Loucy (cell line): ENCODE results near the gene ARRB1.
"Not testable (repeated sequence)": the region's sequence is repeated elsewhere in the genome, so short reads cannot be mapped to it uniquely, and the experiment has no call there.

ENCODE experiments used
- H2AFZ ChIP-seq: fragments of 200-600 bp; sonication (generic); 2 replicates; pipeline ENCODE4 v1.6.0; 2016; ENCODE audit warnings: antibody characterized with exemption, mild to moderate bottlenecking, low read length, moderate library complexity
- H3F3A ChIP-seq: fragments of 200-600 bp; 2 replicates; pipeline ENCODE4 v1.6.0; 2016; ENCODE audit warnings: antibody characterized with exemption, low read depth, mild to moderate bottlenecking
- H3K27me3 ChIP-seq: fragments of 200-600 bp; sonication (generic); 2 replicates; pipeline ENCODE4 v1.6.1; 2014; ENCODE audit warnings: low read length, mild to moderate bottlenecking; ENCODE audit not compliant: insufficient read depth, poor library complexity, severe bottlenecking
- H3K36me3 ChIP-seq: fragments of 200-600 bp; sonication (generic); 2 replicates; pipeline ENCODE4 v1.6.1; 2016; ENCODE audit warnings: low read length; ENCODE audit not compliant: insufficient read depth
- H3K4me1 ChIP-seq: fragments of 200-600 bp; sonication (generic); 2 replicates; pipeline ENCODE4 v1.5.1; 2014; ENCODE audit warnings: low read length, mild to moderate bottlenecking; ENCODE audit not compliant: insufficient read depth, poor library complexity, severe bottlenecking
- H3K4me2 ChIP-seq: fragments of 200-600 bp; sonication (generic); 2 replicates; pipeline ENCODE4 v1.6.0; 2014; ENCODE audit warnings: antibody characterized with exemption, low read length, low read depth, mild to moderate bottlenecking; ENCODE audit not compliant: poor library complexity, severe bottlenecking
- H3K4me3 ChIP-seq: fragments of 200-600 bp; sonication (generic); 2 replicates; pipeline ENCODE4 v1.5.1; 2014; ENCODE audit warnings: low read length, mild to moderate bottlenecking, mixed read lengths; ENCODE audit not compliant: poor library complexity, severe bottlenecking
- H3K79me2 ChIP-seq: fragments of 200-600 bp; sonication (generic); 2 replicates; pipeline ENCODE4 v1.6.1; 2014; ENCODE audit warnings: low read length; ENCODE audit not compliant: insufficient read depth
- H3K9ac ChIP-seq: fragments of 200-600 bp; sonication (generic); 2 replicates; pipeline ENCODE4 v1.6.0; 2014; ENCODE audit warnings: mild to moderate bottlenecking, low read depth, low read length, moderate library complexity; ENCODE audit not compliant: poor library complexity, severe bottlenecking
- H3K9me2 ChIP-seq: fragments of 200-600 bp; sonication (generic); replicated peaks from 2 replicates; pipeline ENCODE4 v1.6.1; 2016; ENCODE audit warnings: low read depth, low read length, mixed read lengths
- H3K9me3 ChIP-seq: fragments of 200-600 bp; sonication (generic); 2 replicates; pipeline ENCODE4 v1.6.1; 2014; ENCODE audit warnings: mild to moderate bottlenecking, antibody characterized with exemption, low read length, low read depth; ENCODE audit not compliant: insufficient read depth
- H4K20me1 ChIP-seq: fragments of 200-600 bp; sonication (generic); 2 replicates; pipeline ENCODE4 v1.6.0; 2014; ENCODE audit warnings: antibody characterized with exemption, low read length, mild to moderate bottlenecking; ENCODE audit not compliant: insufficient read depth, poor library complexity, severe bottlenecking
- EZH2phosphoT487 ChIP-seq: fragments of 200-600 bp; IDR thresholded peaks from 2 replicates; pipeline ENCODE4 v1.6.1; 2018; ENCODE audit warnings: antibody characterized with exemption, mild to moderate bottlenecking, moderate library complexity, borderline replicate concordance
- TF ChIP-seq, protein P1 (sequence below): fragments of 200-600 bp; sonication (generic); conservative IDR thresholded peaks from 2 replicates; pipeline ENCODE4 v1.5.1; 2014; ENCODE audit warnings: mild to moderate bottlenecking, antibody characterized with exemption, low read length

ARRB1 gene

GRCh38 chr11:75380716-75381420 is 29.4 kb upstream of the ARRB1 start:
- Histone ChIP-seq H3K4me2 (no peak overlapping the region), H2AFZ (peak overlapping the region; percentile 90), H3F3A (no peaks in the 10 kb centered on the region), H3K9ac (peak overlapping the region; percentile 57), H3K9me3 (no peaks in the 10 kb centered on the region), H3K9me2 (no peaks in the 10 kb centered on the region), H3K4me3 (no peak overlapping the region), H3K36me3 (no peaks in the 10 kb centered on the region), H3K4me1 (peaks cover 36% of the 10 kb centered on the region), H3K79me2 (no peaks in the 10 kb centered on the region), H3K27me3 (no peaks in the 10 kb centered on the region), H4K20me1 (no peaks in the 10 kb centered on the region)
- TF ChIP-seq, protein P1, sequence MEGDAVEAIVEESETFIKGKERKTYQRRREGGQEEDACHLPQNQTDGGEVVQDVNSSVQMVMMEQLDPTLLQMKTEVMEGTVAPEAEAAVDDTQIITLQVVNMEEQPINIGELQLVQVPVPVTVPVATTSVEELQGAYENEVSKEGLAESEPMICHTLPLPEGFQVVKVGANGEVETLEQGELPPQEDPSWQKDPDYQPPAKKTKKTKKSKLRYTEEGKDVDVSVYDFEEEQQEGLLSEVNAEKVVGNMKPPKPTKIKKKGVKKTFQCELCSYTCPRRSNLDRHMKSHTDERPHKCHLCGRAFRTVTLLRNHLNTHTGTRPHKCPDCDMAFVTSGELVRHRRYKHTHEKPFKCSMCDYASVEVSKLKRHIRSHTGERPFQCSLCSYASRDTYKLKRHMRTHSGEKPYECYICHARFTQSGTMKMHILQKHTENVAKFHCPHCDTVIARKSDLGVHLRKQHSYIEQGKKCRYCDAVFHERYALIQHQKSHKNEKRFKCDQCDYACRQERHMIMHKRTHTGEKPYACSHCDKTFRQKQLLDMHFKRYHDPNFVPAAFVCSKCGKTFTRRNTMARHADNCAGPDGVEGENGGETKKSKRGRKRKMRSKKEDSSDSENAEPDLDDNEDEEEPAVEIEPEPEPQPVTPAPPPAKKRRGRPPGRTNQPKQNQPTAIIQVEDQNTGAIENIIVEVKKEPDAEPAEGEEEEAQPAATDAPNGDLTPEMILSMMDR = no peak
- no peak for TF ChIP-seq EZH2phosphoT487

GRCh38 chr11:75380245-75380644 is 28.8 kb upstream of the ARRB1 start:
- Histone ChIP-seq H3K79me2 (no peaks in the 10 kb centered on the region), H4K20me1 (no peaks in the 10 kb centered on the region), H3K4me3 (no peak overlapping the region), H3K9ac (peak overlapping the region; percentile 57), H2AFZ (peak overlapping the region; percentile 90), H3K9me3 (no peaks in the 10 kb centered on the region), H3K36me3 (no peaks in the 10 kb centered on the region), H3K4me1 (peaks cover 36% of the 10 kb centered on the region), H3K4me2 (no peak overlapping the region), H3K27me3 (no peaks in the 10 kb centered on the region), H3K9me2 (no peaks in the 10 kb centered on the region), H3F3A (no peaks in the 10 kb centered on the region)
- TF ChIP-seq EZH2phosphoT487 = no peak

- H3K79me2 ChIP-seq, H3K36me3 ChIP-seq, H3K9ac ChIP-seq, H3K9me2 ChIP-seq, H3K9me3 ChIP-seq, H3K4me3 ChIP-seq, H3K27me3 ChIP-seq, H3F3A ChIP-seq, H3K4me2 ChIP-seq, H2AFZ ChIP-seq, H4K20me1 ChIP-seq: not testable (repeated sequence)
- H3K4me1 ChIP-seq = peaks cover 28% of the 10 kb centered on the region
Observed at GRCh38 chr11:75378776-75379175, 27.3 kb upstream of the ARRB1 start.

DNA sequence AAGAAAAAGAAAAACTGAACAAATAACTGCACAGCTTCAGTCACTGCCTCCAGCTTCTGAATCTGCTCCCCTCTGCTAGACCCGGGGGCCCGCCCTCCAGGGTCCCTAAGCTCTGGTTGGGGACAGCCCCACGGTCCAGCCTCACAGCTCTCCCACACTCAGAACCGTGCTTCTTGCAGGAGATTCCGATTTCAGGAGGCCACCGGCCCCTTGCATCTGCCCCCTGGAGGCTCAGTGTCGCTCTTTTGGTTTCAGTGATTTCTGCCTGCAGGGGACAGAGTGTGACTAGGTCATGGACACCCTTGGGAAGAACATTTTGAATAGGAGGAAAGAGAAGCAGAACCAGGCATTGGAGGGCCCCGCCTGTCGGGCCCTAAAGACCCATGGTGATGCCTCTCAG is 24.7 kb upstream of the ARRB1 start:
- H3K27me3 ChIP-seq = no peaks in the 10 kb centered on the region
- no peak overlapping the region for H2AFZ ChIP-seq
- no peak overlapping the region for H3K4me2 ChIP-seq
- no peaks in the 10 kb centered on the region for H3K79me2 ChIP-seq
- no peaks in the 10 kb centered on the region for H3K36me3 ChIP-seq
- H4K20me1 ChIP-seq = no peaks in the 10 kb centered on the region
- no peak overlapping the region for H3K9ac ChIP-seq
- no peaks in the 10 kb centered on the region for H3K9me3 ChIP-seq
- TF ChIP-seq, protein P1 = peak; percentile 47
- TF ChIP-seq EZH2phosphoT487 = no peak
- H3K4me3 ChIP-seq = no peak overlapping the region
- no peaks in the 10 kb centered on the region for H3K9me2 ChIP-seq
- no peaks in the 10 kb centered on the region for H3F3A ChIP-seq
- peaks cover 25% of the 10 kb centered on the region for H3K4me1 ChIP-seq
